ENCODE results near the gene RAI14. TPM values are rescaled to one million over a fixed set of nuclear protein-coding genes. Genes with fewer than 3 reads are reported as not detected.

The RAI14 gene
- total and polyA plus RNA-seq, 4 donors = 16.7 to 91.5 (median 49.3) TPM

GRCh38 chr5:34625246-34625645 is 30.9 kb upstream of the RAI14 start:
- Histone ChIP-seq H3K4me1 (ENCODE audit: control insufficient read depth in 5 of 5, insufficient read depth in 5 of 5, low read length in 5 of 5) (peaks cover 0 to 9% (median 0%) of the 10 kb centered on the region in 5 donors), H3K9ac (ENCODE audit: insufficient read depth in 1 of 2, low read length in 2 of 2) (no peak overlapping the region), H3K27ac (ENCODE audit: low read depth in 1 of 2, low read length in 1 of 2) (no peak overlapping the region), H3K36me3 (ENCODE audit: control insufficient read depth in 4 of 4, insufficient read depth in 4 of 4, low read length in 4 of 4) (no peaks in the 10 kb centered on the region), H3K27me3 (ENCODE audit: control insufficient read depth in 3 of 3, insufficient read depth in 3 of 3, low read length in 2 of 3) (no peaks in the 10 kb centered on the region), H3K4me3 (no peak overlapping the region), H3K9me3 (ENCODE audit: control insufficient read depth in 4 of 4, insufficient read depth in 3 of 4, low read length in 3 of 4) (no peaks in the 10 kb centered on the region)
- TF ChIP-seq CTCF (IDR thresholded peaks at IDR 0.05; ENCODE audit: control extremely low read depth, extremely low read depth) = no peak
- DNase-seq (no peak), ATAC-seq (ENCODE audit: insufficient read depth, low FRiP score) (no peak)
- 64 to 73% methylated on average over 1 of the region's 1 CpG for WGBS, 2 donors

GRCh38 chr5:34626036-34626435 is 30.1 kb upstream of the RAI14 start:
- Histone ChIP-seq H3K27me3 (ENCODE audit: control insufficient read depth in 3 of 3, insufficient read depth in 3 of 3, low read length in 2 of 3) (no peaks in the 10 kb centered on the region), H3K36me3 (ENCODE audit: control insufficient read depth in 4 of 4, insufficient read depth in 4 of 4, low read length in 4 of 4) (no peaks in the 10 kb centered on the region), H3K9ac (ENCODE audit: insufficient read depth in 1 of 2, low read length in 2 of 2) (no peak overlapping the region), H3K4me3 (no peak overlapping the region), H3K4me1 (ENCODE audit: control insufficient read depth in 5 of 5, insufficient read depth in 5 of 5, low read length in 5 of 5) (peaks cover 0 to 9% (median 0%) of the 10 kb centered on the region in 5 donors), H3K27ac (ENCODE audit: low read depth in 1 of 2, low read length in 1 of 2) (no peak overlapping the region), H3K9me3 (ENCODE audit: control insufficient read depth in 4 of 4, insufficient read depth in 3 of 4, low read length in 3 of 4) (peaks cover 0 to 2% (median 0%) of the 10 kb centered on the region in 4 donors)
- peak in 1 of 3 donors; percentile 23 for DNase-seq
- 51 to 62% methylated on average over 6 of the region's 6 CpGs for WGBS, 2 donors
- no peak for ATAC-seq (ENCODE audit: insufficient read depth, low FRiP score)
- no peak for TF ChIP-seq CTCF (IDR thresholded peaks at IDR 0.05; ENCODE audit: control extremely low read depth, extremely low read depth)

- no peak overlapping the region for H3K27ac ChIP-seq (ENCODE audit: low read depth in 1 of 2, low read length in 1 of 2)
- WGBS, 2 donors = 78 to 86% methylated on average over 5 of the region's 5 CpGs
- ATAC-seq (ENCODE audit: insufficient read depth, low FRiP score) = no peak
These were observed 29.4 kb upstream of the RAI14 start for GRCh38 chr5:34626751-34627150.

More at GRCh38 chr5:34626751-34627150, 29.4 kb upstream of the RAI14 start:
- H3K4me3 ChIP-seq = no peak overlapping the region
- DNase-seq = no peak
- H3K4me1 ChIP-seq (ENCODE audit: control insufficient read depth in 5 of 5, insufficient read depth in 5 of 5, low read length in 5 of 5) = peaks cover 0 to 6% (median 0%) of the 10 kb centered on the region in 5 donors
- H3K27me3 ChIP-seq (ENCODE audit: control insufficient read depth in 3 of 3, insufficient read depth in 3 of 3, low read length in 2 of 3) = no peaks in the 10 kb centered on the region
- H3K36me3 ChIP-seq (ENCODE audit: control insufficient read depth in 4 of 4, insufficient read depth in 4 of 4, low read length in 4 of 4) = no peaks in the 10 kb centered on the region
- no peak for TF ChIP-seq CTCF (IDR thresholded peaks at IDR 0.05; ENCODE audit: control extremely low read depth, extremely low read depth)
- no peak overlapping the region for H3K9ac ChIP-seq (ENCODE audit: insufficient read depth in 1 of 2, low read length in 2 of 2)
- peaks cover 0 to 2% (median 0%) of the 10 kb centered on the region in 4 donors for H3K9me3 ChIP-seq (ENCODE audit: control insufficient read depth in 4 of 4, insufficient read depth in 3 of 4, low read length in 3 of 4)

Data from lung (tissue), 12 donors.